GM18517 (cell line): ENCODE data around the gene FBXO45.
"Not testable (repeated sequence)": the region's sequence is repeated elsewhere in the genome, so short reads cannot be mapped to it uniquely, and the experiment has no call there.

Experiments
- ATAC-seq: cut with Tn5 transposase; IDR thresholded peaks from one replicate; pipeline ENCODE4 v1.9.1; 2021; ENCODE audit warnings: mild to moderate bottlenecking, moderate library complexity; ENCODE audit not compliant: unreplicated experiment

FBXO45 gene

DNA sequence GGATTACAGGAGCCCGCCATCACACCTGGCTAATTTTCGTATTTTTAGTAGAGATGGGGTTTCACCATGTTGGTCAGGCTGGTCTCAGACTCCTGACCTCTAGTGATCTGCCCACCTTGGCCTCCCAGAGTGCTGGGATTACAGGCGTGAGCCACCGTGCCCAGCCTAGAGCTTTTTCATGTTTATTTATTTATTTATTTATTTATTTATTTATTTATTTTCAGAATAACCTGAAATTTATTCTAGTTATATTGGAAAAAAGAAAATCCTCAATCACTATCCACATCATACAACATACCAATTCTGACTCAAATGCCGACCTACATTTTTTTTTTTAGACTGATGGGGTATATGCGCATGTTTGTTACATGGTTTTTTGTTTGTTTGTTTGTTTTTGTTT lies 46.8 kb downstream of the FBXO45 start:
- ATAC-seq, result not testable (repeated sequence)

DNA sequence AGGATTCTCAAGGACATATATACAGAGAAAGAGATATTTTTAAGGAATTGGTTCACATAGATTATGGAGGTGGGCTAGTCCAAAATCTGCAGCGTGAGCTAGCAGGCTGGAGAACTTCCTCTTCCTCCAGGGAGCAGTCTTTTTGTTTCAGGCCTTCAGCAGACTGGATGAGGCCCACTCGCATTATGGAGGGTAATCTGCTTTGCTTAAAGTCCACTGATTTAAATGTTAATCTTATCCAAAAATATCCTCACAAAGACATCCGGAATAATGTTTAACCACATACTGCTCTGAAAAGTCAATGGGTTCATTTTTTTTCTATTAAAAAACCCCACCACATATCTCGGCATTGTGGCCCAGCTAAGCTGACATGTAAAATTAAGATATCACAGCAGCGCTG lies 48.8 kb downstream of the FBXO45 start:
- no peak for ATAC-seq

DNA sequence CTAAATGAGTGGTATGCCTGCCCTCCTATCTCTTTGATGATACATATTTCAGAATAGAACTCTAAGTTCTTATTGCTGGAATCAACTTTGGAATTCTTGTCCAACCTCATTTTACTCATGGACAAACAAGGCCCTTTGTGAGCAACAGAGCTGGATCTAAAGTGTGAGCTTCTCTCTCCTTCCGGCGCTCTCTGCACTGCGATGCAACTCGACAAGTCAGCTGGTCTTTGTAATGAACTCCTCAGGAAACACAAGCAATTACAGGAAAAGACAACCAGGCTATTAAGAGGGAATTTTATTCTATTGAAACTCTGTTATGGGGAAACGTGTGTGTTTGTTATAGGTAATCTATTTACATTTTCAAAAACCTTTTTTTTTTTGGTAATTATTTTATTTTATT lies 50.8 kb downstream of the FBXO45 start:
- no peak for ATAC-seq

GRCh38 chr3:196619627-196620026 lies 51.2 kb downstream of the FBXO45 start:
- not testable (repeated sequence) for ATAC-seq

GRCh38 chr3:196620161-196620604 lies 51.7 kb downstream of the FBXO45 start:
- peak; percentile 73 for ATAC-seq

GRCh38 chr3:196620684-196621083 lies 52.2 kb downstream of the FBXO45 start:
- no peak for ATAC-seq

DNA sequence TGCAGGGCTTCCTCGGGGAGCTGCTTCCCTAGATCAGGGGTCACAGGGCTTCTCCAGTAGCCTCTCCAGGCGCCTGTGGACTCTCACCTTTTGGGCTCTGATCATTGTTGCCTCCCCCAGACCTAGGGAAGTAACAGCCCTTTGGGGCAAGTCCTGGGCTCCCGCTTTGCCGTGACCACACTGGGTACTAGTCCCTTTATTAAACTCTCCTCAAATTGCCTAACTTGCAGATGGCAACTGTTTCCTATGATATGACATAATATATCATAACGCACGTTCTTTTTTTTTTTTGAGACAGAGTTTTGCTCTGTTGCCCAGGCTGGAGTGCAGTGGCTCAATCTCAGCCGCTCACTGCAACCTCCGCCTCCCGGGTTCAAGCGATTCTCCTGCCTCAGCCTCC lies 53.2 kb downstream of the FBXO45 start:
- ATAC-seq, result no peak

- ATAC-seq, result peak; percentile 68
Observed at GRCh38 chr3:196624067-196624790, 55.8 kb downstream of the FBXO45 start.

DNA sequence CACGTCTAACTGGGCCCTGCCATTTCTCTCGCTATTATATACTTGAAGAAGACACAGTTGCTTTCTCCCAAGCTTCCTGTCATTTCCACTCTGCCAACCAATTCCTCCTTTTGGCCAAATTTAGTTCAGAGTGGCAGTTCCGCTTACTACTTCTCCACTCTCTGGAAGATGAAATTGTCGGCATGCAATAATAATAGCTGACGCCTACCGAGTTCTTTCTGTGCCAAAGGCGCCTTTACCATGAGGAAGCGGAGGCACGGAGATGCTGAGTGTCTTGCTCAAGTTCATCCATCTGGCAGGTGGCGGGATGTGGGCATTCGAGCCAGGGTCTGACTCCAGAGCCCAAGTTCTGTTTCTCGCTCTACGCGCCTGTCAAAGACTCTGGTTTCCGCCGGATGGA lies 56.4 kb downstream of the FBXO45 start:
- no peak for ATAC-seq

DNA sequence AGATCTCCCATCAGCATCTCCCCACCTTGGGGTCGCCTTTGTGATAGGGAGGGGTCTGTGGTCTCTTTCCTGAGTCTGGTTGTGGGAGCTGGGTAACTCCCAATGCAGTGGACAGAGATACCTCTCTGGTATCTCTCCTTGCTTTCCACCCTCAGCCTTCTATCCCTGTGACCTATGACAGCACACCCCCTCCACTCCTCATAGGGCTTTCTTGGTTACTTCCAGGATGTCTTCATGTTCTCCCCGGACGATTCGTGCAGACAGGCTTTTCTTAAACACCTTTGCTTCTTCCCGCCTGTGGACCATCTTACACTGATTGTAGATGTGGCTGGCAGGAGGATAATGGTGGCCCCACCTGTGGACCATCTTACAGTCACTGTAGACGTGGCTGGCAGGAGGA lies 56.9 kb downstream of the FBXO45 start:
- no peak for ATAC-seq

DNA sequence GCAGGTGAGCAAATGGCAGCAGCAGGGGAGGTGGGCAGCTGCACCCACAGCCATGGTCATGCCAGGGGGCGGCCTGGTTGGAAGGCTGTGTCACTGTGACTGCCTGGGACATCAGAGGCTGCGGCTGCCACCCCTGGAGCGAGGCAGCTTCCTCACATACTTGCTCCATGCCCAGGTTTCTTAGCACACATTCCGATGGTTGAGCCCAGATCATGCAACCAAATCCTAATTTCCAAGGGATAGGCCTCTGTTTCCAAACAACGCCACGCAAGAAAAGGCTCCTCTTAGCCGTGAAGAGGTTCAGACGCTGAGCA lies 59.4 kb downstream of the FBXO45 start:
- no peak for ATAC-seq

GRCh38 chr3:196629228-196629627 lies 60.8 kb downstream of the FBXO45 start:
- no peak for ATAC-seq

GRCh38 chr3:196631682-196632045 lies 63.2 kb downstream of the FBXO45 start:
- ATAC-seq, result no peak

DNA sequence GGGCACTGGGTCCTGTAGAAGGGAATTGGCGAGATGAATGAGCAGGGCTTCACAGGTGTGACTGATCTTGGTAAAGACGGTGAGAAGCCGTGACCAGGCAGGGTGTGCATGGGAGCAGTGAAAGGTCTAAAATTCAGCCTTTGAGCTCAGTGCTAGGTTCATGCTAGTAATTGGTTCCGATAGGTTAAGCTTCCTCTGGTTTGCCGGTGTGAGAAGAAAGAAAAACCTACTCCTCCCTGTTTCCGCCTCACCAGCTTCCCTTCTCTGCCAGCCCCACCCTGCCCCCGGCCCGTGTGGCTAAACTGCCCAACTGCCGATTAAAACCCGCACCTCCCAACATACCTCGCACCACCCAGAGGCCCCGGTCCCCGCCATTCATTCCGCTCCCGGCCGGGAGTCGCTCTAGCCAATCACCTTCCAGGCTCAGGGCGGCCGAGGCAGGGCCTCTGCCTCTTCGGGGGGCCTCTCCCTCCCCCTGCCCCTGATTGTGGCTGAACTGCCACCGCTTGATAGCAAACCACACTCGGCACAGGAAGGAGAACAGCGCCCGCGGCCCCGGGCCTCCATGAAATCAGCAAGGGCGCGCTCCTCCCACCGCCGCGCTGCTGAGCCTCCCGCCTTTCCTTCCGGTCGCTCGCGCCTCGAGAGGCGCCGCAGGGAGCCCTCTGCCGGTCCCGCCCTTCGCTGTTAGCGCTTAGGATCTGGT lies 63.7 kb downstream of the FBXO45 start:
- peak; percentile 63 for ATAC-seq

DNA sequence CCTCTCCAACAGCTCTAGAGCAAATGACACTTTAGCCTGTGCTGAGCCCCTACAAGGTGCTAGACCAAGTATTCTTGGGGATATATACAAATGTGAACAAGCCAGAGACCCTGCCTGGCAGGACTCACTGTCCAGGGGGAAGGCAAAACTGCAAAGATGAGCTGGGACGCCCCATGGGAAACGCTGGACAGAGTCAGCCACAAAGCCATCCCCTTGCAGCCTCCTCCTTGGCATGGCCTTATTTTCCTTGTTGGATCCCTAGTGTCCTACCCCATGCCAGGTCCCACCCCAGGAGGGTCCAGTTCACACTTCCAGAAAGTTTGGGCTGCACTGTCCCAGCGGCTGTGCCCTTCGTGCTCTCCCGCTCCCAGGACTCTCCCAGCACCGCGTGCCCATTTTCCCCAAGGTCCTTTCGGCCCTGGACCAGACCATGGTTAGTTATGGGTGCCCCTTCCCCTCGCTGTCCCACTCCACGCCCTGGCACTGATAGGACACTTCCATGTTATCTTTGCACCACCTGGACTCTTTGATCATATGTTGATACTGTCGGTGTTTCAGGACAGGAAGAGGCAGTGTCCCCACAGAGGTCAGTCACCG lies 65.2 kb downstream of the FBXO45 start:
- ATAC-seq, result no peak

- ATAC-seq, result no peak
Observed at GRCh38 chr3:196634224-196634623, 65.8 kb downstream of the FBXO45 start.

DNA sequence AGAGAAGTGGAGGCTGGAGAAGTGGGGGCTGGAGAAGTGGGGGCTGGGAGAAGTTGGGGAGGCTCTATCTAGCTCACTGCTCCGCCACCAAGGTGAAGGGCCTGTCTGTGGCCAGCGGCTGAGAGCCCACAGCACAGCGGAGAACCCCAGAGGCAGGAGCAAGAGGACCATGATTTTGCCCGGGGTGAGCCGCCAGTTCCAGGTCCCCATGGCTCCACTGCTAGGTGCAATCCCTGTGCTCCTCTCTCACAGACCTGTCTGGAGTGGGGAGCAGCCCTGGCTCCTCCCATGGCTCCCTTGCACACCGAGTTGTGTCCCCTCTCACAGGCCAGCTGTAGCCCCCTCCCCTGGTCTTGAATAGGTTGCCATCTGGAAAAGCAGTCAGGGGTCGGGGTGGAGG lies 66.4 kb downstream of the FBXO45 start:
- ATAC-seq, result no peak

DNA sequence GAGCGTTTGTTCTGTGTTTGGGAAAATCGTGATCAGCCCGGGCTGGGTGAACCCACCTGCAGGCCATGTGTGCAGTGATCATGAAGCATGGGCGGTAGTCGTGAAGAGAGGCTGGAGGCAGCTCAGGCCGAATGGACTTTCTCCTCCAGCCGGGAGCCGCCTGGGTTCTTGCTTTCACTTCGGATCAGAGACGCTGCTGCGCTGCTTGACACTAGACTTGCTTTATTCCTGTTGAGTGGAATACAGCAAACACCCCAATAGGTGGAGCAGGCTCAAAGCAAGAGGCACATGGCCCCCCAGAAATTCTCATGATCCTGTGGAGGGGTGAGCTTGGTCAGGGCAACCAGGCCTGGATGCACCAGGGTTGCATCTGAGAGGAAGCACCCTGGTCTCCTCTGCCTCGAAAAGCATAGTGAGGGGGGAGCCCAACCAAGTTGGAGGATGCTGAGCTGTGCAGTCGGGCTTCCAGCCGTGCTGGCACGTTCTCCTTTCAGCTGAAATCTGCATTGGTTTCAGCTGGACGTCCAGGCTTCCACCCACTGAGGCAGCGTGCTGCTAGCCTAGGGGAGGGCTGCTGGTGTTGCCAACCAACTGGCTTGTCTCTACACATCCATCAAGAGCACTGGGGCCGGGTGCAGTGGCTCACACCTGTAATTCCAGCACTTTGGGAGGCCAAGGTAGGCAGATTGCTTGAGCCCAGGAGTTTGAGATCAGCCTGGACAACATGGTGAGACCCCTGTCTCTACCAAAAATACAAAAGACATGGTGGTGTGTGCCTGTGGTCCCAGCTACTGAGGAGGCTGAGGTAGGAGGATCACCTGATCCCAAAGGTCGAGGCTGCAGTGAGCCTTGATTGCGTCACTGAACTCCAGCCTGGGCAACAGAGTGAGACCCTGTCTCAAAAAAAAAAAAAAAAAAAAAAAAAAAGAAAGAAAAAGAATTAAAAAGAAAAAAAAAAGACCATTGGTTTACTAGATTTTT lies 68.2 kb downstream of the FBXO45 start:
- ATAC-seq, result no peak

DNA sequence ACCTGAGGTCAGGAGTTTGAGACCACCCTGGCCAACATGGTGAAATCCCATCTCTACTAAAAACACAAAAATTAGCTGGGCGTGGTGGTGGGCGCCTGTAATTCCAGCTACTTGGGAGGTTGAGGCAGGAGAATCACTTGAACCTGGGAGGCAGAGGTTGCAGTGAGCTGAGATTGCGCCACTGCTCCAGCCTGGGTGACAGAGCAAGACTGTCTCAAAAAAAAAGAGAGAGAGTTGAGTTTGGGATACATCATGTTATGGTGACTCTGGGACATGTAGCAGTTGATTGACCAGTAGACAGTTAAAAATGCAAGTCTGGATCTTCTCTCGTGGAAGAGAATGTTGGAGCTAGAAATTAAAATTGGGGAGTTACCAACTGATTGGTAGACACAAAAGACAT lies 69.5 kb downstream of the FBXO45 start:
- not testable (repeated sequence) for ATAC-seq
